Measurements from ENCODE around the gene MYO1E.

GRCh38 chr15:59229453-59229852 lies 143.2 kb downstream of the MYO1E start:
- TF ChIP-seq YY1 (IDR thresholded peaks at IDR 0.05) (no peak), CTCF (IDR thresholded peaks at IDR 0.05; ENCODE audit: low read depth, low read length, missing input control) (no peak), ZBTB33 (IDR thresholded peaks at IDR 0.05) (no peak), GABPA (IDR thresholded peaks at IDR 0.05 in 1 of 2, conservative IDR thresholded peaks at IDR 0.05 in 1 of 2) (no peak)

Data from liver (tissue), 3 donors.